Measurements from ENCODE around the gene FOXO1. TPM values are rescaled to one million over a fixed set of nuclear protein-coding genes. Genes with fewer than 3 reads are reported as not detected.

Gene FOXO1
- total RNA-seq, 1 donor from 2014 or later: 31.7 TPM

GRCh38 chr13:40539576-40540327, 126.7 kb downstream of the FOXO1 start:
- TF ChIP-seq CTCF (IDR thresholded peaks at IDR 0.05; ENCODE audit: unreplicated experiment): no peak
- Mint-ChIP-seq H3K9me3 (no peaks in the 10 kb centered on the region), H3K4me3 (no peak overlapping the region), H3K27me3 (ENCODE audit: low read depth) (no peaks in the 10 kb centered on the region), H3K36me3 (no peaks in the 10 kb centered on the region), H3K4me1 (peaks cover 23% of the 10 kb centered on the region), H3K27ac (peak overlapping the region; percentile 50)
- no peak for DNase-seq (ENCODE audit: low spot score in 2 of 2, unreplicated experiment in 2 of 2)

GRCh38 chr13:40537146-40537895, 129.1 kb downstream of the FOXO1 start:
- H3K27ac Mint-ChIP-seq: peak overlapping the region; percentile 88
- H3K27me3 Mint-ChIP-seq (ENCODE audit: low read depth): no peaks in the 10 kb centered on the region
- peaks cover 23% of the 10 kb centered on the region for H3K4me1 Mint-ChIP-seq
- no peak overlapping the region for H3K4me3 Mint-ChIP-seq
- TF ChIP-seq CTCF (IDR thresholded peaks at IDR 0.05; ENCODE audit: unreplicated experiment): no peak
- H3K9me3 Mint-ChIP-seq: no peaks in the 10 kb centered on the region
- no peaks in the 10 kb centered on the region for H3K36me3 Mint-ChIP-seq
- no peak for DNase-seq (ENCODE audit: low spot score in 2 of 2, unreplicated experiment in 2 of 2)

GRCh38 chr13:40536443-40537113, 129.9 kb downstream of the FOXO1 start:
- no peak for TF ChIP-seq CTCF (IDR thresholded peaks at IDR 0.05; ENCODE audit: unreplicated experiment)
- H3K27me3 Mint-ChIP-seq (ENCODE audit: low read depth): no peaks in the 10 kb centered on the region
- peaks cover 23% of the 10 kb centered on the region for H3K4me1 Mint-ChIP-seq
- H3K36me3 Mint-ChIP-seq: peaks cover under 1% of the 10 kb centered on the region
- H3K9me3 Mint-ChIP-seq: peaks cover 1% of the 10 kb centered on the region
- H3K4me3 Mint-ChIP-seq: no peak overlapping the region
- peak overlapping the region; percentile 88 for H3K27ac Mint-ChIP-seq
- no peak for DNase-seq (ENCODE audit: low spot score in 2 of 2, unreplicated experiment in 2 of 2)

GRCh38 chr13:40535345-40535836, 131.1 kb downstream of the FOXO1 start:
- Mint-ChIP-seq H3K36me3 (peaks cover 3% of the 10 kb centered on the region), H3K4me3 (no peak overlapping the region), H3K4me1 (peaks cover 19% of the 10 kb centered on the region), H3K9me3 (peaks cover 6% of the 10 kb centered on the region), H3K27me3 (ENCODE audit: low read depth) (no peaks in the 10 kb centered on the region), H3K27ac (no peak overlapping the region)
- no peak for TF ChIP-seq CTCF (IDR thresholded peaks at IDR 0.05; ENCODE audit: unreplicated experiment)
- no peak for DNase-seq (ENCODE audit: low spot score in 2 of 2, unreplicated experiment in 2 of 2)

GRCh38 chr13:40534456-40534855, 132.0 kb downstream of the FOXO1 start:
- no peak for TF ChIP-seq CTCF (IDR thresholded peaks at IDR 0.05; ENCODE audit: unreplicated experiment)
- Mint-ChIP-seq H3K9me3 (peaks cover 6% of the 10 kb centered on the region), H3K36me3 (peaks cover 3% of the 10 kb centered on the region), H3K27ac (no peak overlapping the region), H3K4me3 (no peak overlapping the region), H3K27me3 (ENCODE audit: low read depth) (no peaks in the 10 kb centered on the region), H3K4me1 (peaks cover 15% of the 10 kb centered on the region)
- DNase-seq (ENCODE audit: low spot score in 2 of 2, unreplicated experiment in 2 of 2): no peak
